Psoas muscle (tissue), 8 donors: ENCODE measurements around the gene BTBD9. TPM values are rescaled to one million over a fixed set of nuclear protein-coding genes. Genes with fewer than 3 reads are reported as not detected.

Experiments
- ATAC-seq, 4 donors: fragments of 200-7000 bp; cut with Tn5 transposase; one replicate each; pipeline ENCODE4 v1.9.1; 2020; ENCODE audit warnings: moderate library complexity in 3 of 4, mild to moderate bottlenecking in 2 of 4
- DNase-seq, 2 donors: peaks; one replicate each; pipeline ENCODE4 v3.0.0-alpha.2; 2020
- H3K27ac ChIP-seq: fragments of 200-600 bp; one replicate; pipeline ENCODE4 v1.8.0; 2022
- H3K27me3 ChIP-seq, 3 donors: fragments of 200-600 bp in 1 of 3; one replicate each; pipeline versions ENCODE4 v1.6.1 to v1.8.0; 2013 to 2022; ENCODE audit warnings: low read length in 2 of 3, mild to moderate bottlenecking in 2 of 3, moderate library complexity in 1 of 3; ENCODE audit not compliant: insufficient read depth in 3 of 3
- H3K36me3 ChIP-seq, 2 donors: fragments of 200-600 bp in 1 of 2; one replicate each; pipeline versions ENCODE4 v1.6.1 to v1.8.0; 2013 to 2022; ENCODE audit warnings: low read depth in 1 of 2, mild to moderate bottlenecking in 1 of 2, moderate library complexity in 1 of 2; ENCODE audit not compliant: insufficient read depth in 1 of 2
- H3K4me1 ChIP-seq: fragments of 200-600 bp; one replicate; pipeline ENCODE4 v1.8.0; 2022
- H3K4me3 ChIP-seq: fragments of 200-600 bp; one replicate; pipeline ENCODE4 v1.8.0; 2022; ENCODE audit warnings: mild to moderate bottlenecking
- H3K9me3 ChIP-seq: fragments of 200-600 bp; one replicate; pipeline ENCODE4 v1.8.0; 2022
- CTCF ChIP-seq: fragments of 200-600 bp; IDR thresholded peaks from one replicate; pipeline ENCODE4 v1.8.0; 2022; ENCODE audit warnings: antibody characterized with exemption
- WGBS, 3 donors: extraction: QIAGEN DNeasy Blood & Tissue Kit; methylation state at CpG; one replicate each; pipeline versions ENCODE4 v1.1.6 to v1.1.7; 2013; 5-methylcytosine and 5-hydroxymethylcytosine counted together
- intact Hi-C, 2 donors: fragments of 100-400 bp; cut with DNase I; formaldehyde crosslinking; loops; one replicate each; pipeline versions ENCODE4 v1.11.0 to v1.14.2; 2022
- polyA plus RNA-seq, 3 donors: library from polyadenylated mRNA; stranded (reverse); fragments of 200-250 nt; gene quantifications; one replicate each; pipeline ENCODE4 v1.2.3, GENCODE V29; 2013
- total RNA-seq, 4 donors: library from RNA; stranded (reverse); fragmentation: NEBNext Ultra II Directional in 2 of 4; extraction: Animal tissue kit (Norgen Biotek cat#: 25700) in 2 of 4; gene quantifications; one replicate each; pipeline versions ENCODE4 v1.2.1 to v1.2.4, GENCODE V29; 2021 to 2023
- donor health status: healthy with polysubstance abuse.
- donor health status: DM: no; HTN: no; CAD: no; lungs with moderate emphysema.
- donor health status: Bipolar disorder and iron deficiency.
- donor health status: healthy.
- donor health status: DM: yes; HTN: yes; CAD: no.
- donor health status: DM: no; HTN: no; CAD: no.
- donor health status: DM: no; HTN: no; CAD: no.
- donor health status: DM: yes; HTN: yes; CAD: no.

The BTBD9 gene
- total and polyA plus RNA-seq, 7 donors: 2.3 to 10.9 (median 8.4) TPM

- ATAC-seq: no peak
- WGBS, 3 donors: 75 to 83% (median 78%) methylated on average over 2 of the region's 2 CpGs
Measured at GRCh38 chr6:38259736-38260135, 380.0 kb downstream of the BTBD9 start.

GRCh38 chr6:38248500-38249234 is 391.1 kb downstream of the BTBD9 start:
- ATAC-seq (peak in 1 of 4 donors; percentile 48), DNase-seq (no peak)
- 77 to 84% (median 80%) methylated on average over 9 of the region's 9 CpGs for WGBS, 3 donors
- no peak overlapping the region for H3K4me3 ChIP-seq
- no peaks in the 10 kb centered on the region for H3K27me3 ChIP-seq
- no peak for TF ChIP-seq CTCF
- intact Hi-C loops: no loop called here
- no peaks in the 10 kb centered on the region for H3K9me3 ChIP-seq
- H3K27ac ChIP-seq: no peak overlapping the region
- H3K36me3 ChIP-seq: no peaks in the 10 kb centered on the region
- H3K4me1 ChIP-seq: no peaks in the 10 kb centered on the region

More at GRCh38 chr6:38259736-38260135, 380.0 kb downstream of the BTBD9 start:
- Histone ChIP-seq H3K27me3 (no peaks in the 10 kb centered on the region), H3K27ac (no peak overlapping the region), H3K9me3 (no peaks in the 10 kb centered on the region), H3K36me3 (no peaks in the 10 kb centered on the region), H3K4me3 (no peak overlapping the region), H3K4me1 (peaks cover 16% of the 10 kb centered on the region)
- intact Hi-C loops: no loop called here
- TF ChIP-seq CTCF: no peak
- DNase-seq: no peak

- no peak for DNase-seq
- Histone ChIP-seq H3K36me3 (no peaks in the 10 kb centered on the region), H3K27ac (no peak overlapping the region), H3K4me1 (no peaks in the 10 kb centered on the region), H3K4me3 (no peak overlapping the region), H3K27me3 (no peaks in the 10 kb centered on the region), H3K9me3 (no peaks in the 10 kb centered on the region)
- ATAC-seq: no peak
- TF ChIP-seq CTCF: no peak
- intact Hi-C loops: no loop called here
- WGBS, 3 donors: 95 to 96% (median 95%) methylated on average over 3 of the region's 3 CpGs
Measured at GRCh38 chr6:38245295-38245694, 394.4 kb downstream of the BTBD9 start.

- DNase-seq: no peak
- H3K4me3 ChIP-seq: no peak overlapping the region
- 76 to 88% (median 78%) methylated on average over 3 of the region's 3 CpGs for WGBS, 3 donors
- H3K36me3 ChIP-seq: no peaks in the 10 kb centered on the region
- no peaks in the 10 kb centered on the region for H3K9me3 ChIP-seq
- no peaks in the 10 kb centered on the region for H3K27me3 ChIP-seq
- ATAC-seq: no peak
- TF ChIP-seq CTCF: no peak
- intact Hi-C loops: no loop called here
- no peak overlapping the region for H3K27ac ChIP-seq
- no peaks in the 10 kb centered on the region for H3K4me1 ChIP-seq
Measured at GRCh38 chr6:38244869-38245268, 394.9 kb downstream of the BTBD9 start.
